ENCODE measurements around the gene TOP2B. TPM values are rescaled to one million over a fixed set of nuclear protein-coding genes. Genes with fewer than 3 reads are reported as not detected.
A peak's percentile ranks its signal among the peaks of the same experiment; 100 is the strongest.

TOP2B gene
- total RNA-seq, 1 experiment from 2014 or later, result 181 TPM

- no peak overlapping the region for H4K5ac ChIP-seq (ENCODE audit: insufficient read length, low read depth, low read length)
- no peaks in the 10 kb centered on the region for H3K79me1 ChIP-seq (ENCODE audit: insufficient read depth, low read depth, low read length, poor library complexity, severe bottlenecking)
- no peak overlapping the region for H3K4ac ChIP-seq (ENCODE audit: low read depth, low read length)
- no peaks in the 10 kb centered on the region; a peak in 1 of 5 replicates for H3K9me3 Mint-ChIP-seq
- H3T11ph ChIP-seq (ENCODE audit: low read length), result no peak overlapping the region
- no peak overlapping the region for H3K9ac ChIP-seq (ENCODE audit: extremely low read depth, insufficient read length, low read length)
- no peak overlapping the region for H2AFZ ChIP-seq (ENCODE audit: low read length)
- no peaks in the 10 kb centered on the region for H3K27me3 Mint-ChIP-seq (ENCODE audit: low read depth)
- H2BK15ac ChIP-seq (ENCODE audit: low read depth, low read length), result no peak overlapping the region
- no peaks in the 10 kb centered on the region for H4K20me1 ChIP-seq (ENCODE audit: control insufficient read depth, insufficient read depth, insufficient read length)
- no peak overlapping the region for H2BK120ac ChIP-seq (ENCODE audit: low read depth, low read length, poor library complexity, severe bottlenecking)
- H3K56ac ChIP-seq (ENCODE audit: insufficient read length, low read depth, low read length), result no peak overlapping the region
- no peak overlapping the region for H3K18ac ChIP-seq (ENCODE audit: insufficient read length, low read depth, low read length)
- no CpG with 5 or more reads among the region's 15 CpGs for WGBS (ENCODE audit: extremely low coverage, insufficient read length, low lambda C conversion rate)
- no peak overlapping the region for H2BK20ac ChIP-seq (ENCODE audit: low read depth, low read length, poor library complexity, severe bottlenecking)
- no peak overlapping the region for H2AK5ac ChIP-seq (ENCODE audit: insufficient read length, low read length)
- no peak overlapping the region for H3K4me3 Mint-ChIP-seq
- H3K4me1 ChIP-seq (ENCODE audit: insufficient read depth, low read length), result no peaks in the 10 kb centered on the region; the same call in 1 of the 2 replicates
- no peaks in the 10 kb centered on the region; a peak in 1 of 7 replicates for H3K36me3 Mint-ChIP-seq (ENCODE audit: insufficient read depth in 1 of 3, low read depth in 3 of 3)
- H3K27me3 ChIP-seq (ENCODE audit: insufficient read depth, low read length), result no peaks in the 10 kb centered on the region
- no peak overlapping the region for H2BK12ac ChIP-seq (ENCODE audit: insufficient read length, low read depth, low read length)
- peak; percentile 54 for DNase-seq
- H4K8ac ChIP-seq (replicated peaks; ENCODE audit: insufficient read length, low read depth, low read length), result no peak overlapping the region
- peak; percentile 61 for TF ChIP-seq CTCF (conservative IDR thresholded peaks at IDR 0.05)
- H3K27ac ChIP-seq (ENCODE audit: insufficient read length, low read depth, low read length), result no peak overlapping the region
- peaks cover 13 to 23% of the 10 kb centered on the region in 2 experiments for H3K4me1 Mint-ChIP-seq
- H4K91ac ChIP-seq (ENCODE audit: insufficient read length, low read depth, low read length), result no peak overlapping the region
- no peak overlapping the region for H3K23ac ChIP-seq (ENCODE audit: insufficient read length, low read depth, low read length)
- no peaks in the 10 kb centered on the region for H3K23me2 ChIP-seq (ENCODE audit: insufficient read length, low read depth, low read length, poor library complexity, severe bottlenecking)
- H3K9me3 ChIP-seq (ENCODE audit: control insufficient read depth, low read depth, low read length), result no peaks in the 10 kb centered on the region
- H3K4me2 ChIP-seq (ENCODE audit: insufficient read depth, insufficient read length, low read length), result no peak overlapping the region
- no peak overlapping the region for H3K14ac ChIP-seq (ENCODE audit: insufficient read depth, low read length)
- H2BK5ac ChIP-seq (ENCODE audit: insufficient read length, low read length), result no peak overlapping the region
- H3K27ac Mint-ChIP-seq, result no peak overlapping the region
- H3K79me2 ChIP-seq (ENCODE audit: insufficient read depth, low read length), result no peaks in the 10 kb centered on the region
These were observed 87.8 kb downstream of the TOP2B start for GRCh38 chr3:25576831-25577454.
